ENCODE data around the gene PPP1R13B. TPM values are rescaled to one million over a fixed set of nuclear protein-coding genes. Genes with fewer than 3 reads are reported as not detected.
A peak's percentile ranks its signal among the peaks of the same experiment; 100 is the strongest.

PPP1R13B gene
- total and polyA plus RNA-seq, 7 donors, result 4.7 to 17.9 (median 13.3) TPM

- H3K36me3 ChIP-seq (ENCODE audit: insufficient read depth in 1 of 2, low read depth in 1 of 2), result no peaks in the 10 kb centered on the region
- no peaks in the 10 kb centered on the region for H3K27me3 ChIP-seq (ENCODE audit: insufficient read depth in 3 of 3, low read length in 2 of 3)
- DNase-seq (peak in 1 of 2 donors; percentile 10), ATAC-seq (no peak)
- H3K4me1 ChIP-seq, result no peaks in the 10 kb centered on the region
- intact Hi-C loops (cut with DNase I), result no loop called here
- no peaks in the 10 kb centered on the region for H3K9me3 ChIP-seq
- no peak overlapping the region for H3K4me3 ChIP-seq
- 66 to 77% (median 67%) methylated on average over 14 of the region's 14 CpGs for WGBS, 3 donors
- TF ChIP-seq, protein P1, sequence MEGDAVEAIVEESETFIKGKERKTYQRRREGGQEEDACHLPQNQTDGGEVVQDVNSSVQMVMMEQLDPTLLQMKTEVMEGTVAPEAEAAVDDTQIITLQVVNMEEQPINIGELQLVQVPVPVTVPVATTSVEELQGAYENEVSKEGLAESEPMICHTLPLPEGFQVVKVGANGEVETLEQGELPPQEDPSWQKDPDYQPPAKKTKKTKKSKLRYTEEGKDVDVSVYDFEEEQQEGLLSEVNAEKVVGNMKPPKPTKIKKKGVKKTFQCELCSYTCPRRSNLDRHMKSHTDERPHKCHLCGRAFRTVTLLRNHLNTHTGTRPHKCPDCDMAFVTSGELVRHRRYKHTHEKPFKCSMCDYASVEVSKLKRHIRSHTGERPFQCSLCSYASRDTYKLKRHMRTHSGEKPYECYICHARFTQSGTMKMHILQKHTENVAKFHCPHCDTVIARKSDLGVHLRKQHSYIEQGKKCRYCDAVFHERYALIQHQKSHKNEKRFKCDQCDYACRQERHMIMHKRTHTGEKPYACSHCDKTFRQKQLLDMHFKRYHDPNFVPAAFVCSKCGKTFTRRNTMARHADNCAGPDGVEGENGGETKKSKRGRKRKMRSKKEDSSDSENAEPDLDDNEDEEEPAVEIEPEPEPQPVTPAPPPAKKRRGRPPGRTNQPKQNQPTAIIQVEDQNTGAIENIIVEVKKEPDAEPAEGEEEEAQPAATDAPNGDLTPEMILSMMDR (IDR thresholded peaks at IDR 0.05), result no peak
- H3K27ac ChIP-seq, result no peak overlapping the region
Measured at GRCh38 chr14:103861413-103862392, 14.3 kb upstream of the PPP1R13B start.

GRCh38 chr14:103859416-103860202, 12.2 kb upstream of the PPP1R13B start:
- Histone ChIP-seq H3K4me3 (no peak overlapping the region), H3K27me3 (ENCODE audit: insufficient read depth in 3 of 3, low read length in 2 of 3) (no peaks in the 10 kb centered on the region), H3K27ac (no peak overlapping the region), H3K4me1 (no peaks in the 10 kb centered on the region), H3K9me3 (no peaks in the 10 kb centered on the region), H3K36me3 (ENCODE audit: insufficient read depth in 1 of 2, low read depth in 1 of 2) (no peaks in the 10 kb centered on the region)
- 52 to 68% (median 61%) methylated on average over 17 to 18 of the region's 18 CpGs for WGBS, 3 donors
- no peak for ATAC-seq
- intact Hi-C loops (cut with DNase I), result no loop called here
- TF ChIP-seq, protein P1 (IDR thresholded peaks at IDR 0.05), result no peak
- DNase-seq, result no peak

DNA sequence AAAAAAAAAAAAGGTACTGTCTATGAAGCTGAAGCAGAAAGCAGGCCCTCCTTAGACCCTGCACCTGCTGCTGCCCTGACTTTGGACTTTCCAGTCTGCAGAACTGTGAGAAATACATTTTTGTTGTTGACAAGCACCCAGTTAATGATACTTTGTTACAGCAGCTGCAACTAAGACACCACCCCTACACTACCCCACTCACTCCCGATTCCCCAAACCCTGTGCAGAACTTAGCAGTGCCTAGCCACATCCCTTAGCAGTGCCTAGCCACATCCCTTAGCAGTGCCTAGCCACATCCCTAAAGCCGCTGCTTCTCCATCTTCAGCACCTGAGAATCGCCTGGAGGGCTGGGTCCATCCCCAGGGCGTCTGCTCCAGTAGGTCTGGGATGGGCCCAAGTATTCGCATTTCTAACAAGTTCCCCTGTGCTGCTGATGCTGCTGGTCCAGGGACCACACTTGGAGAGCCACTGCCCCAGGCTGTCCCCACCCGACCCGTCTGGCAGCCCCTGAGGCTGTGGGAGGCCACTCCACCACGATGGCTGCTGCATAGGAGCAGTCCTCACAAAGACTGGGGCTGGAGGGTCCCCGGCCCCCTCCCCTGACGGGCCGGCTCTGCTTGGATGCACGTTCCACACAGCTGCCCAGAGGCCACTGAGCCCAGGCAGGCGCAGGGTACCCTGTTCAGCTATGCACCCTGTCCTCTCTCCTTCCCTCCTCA, 10.8 kb upstream of the PPP1R13B start:
- Histone ChIP-seq H3K9me3 (no peaks in the 10 kb centered on the region), H3K27me3 (ENCODE audit: insufficient read depth in 3 of 3, low read length in 2 of 3) (no peaks in the 10 kb centered on the region), H3K4me3 (no peak overlapping the region), H3K4me1 (no peaks in the 10 kb centered on the region), H3K36me3 (ENCODE audit: insufficient read depth in 1 of 2, low read depth in 1 of 2) (no peaks in the 10 kb centered on the region), H3K27ac (no peak overlapping the region)
- intact Hi-C loops (cut with DNase I), result no loop called here
- DNase-seq (no peak), ATAC-seq (no peak)
- 75 to 82% (median 77%) methylated on average over 11 to 13 of the region's 13 CpGs for WGBS, 3 donors
- TF ChIP-seq, protein P1 (IDR thresholded peaks at IDR 0.05), result no peak

DNA sequence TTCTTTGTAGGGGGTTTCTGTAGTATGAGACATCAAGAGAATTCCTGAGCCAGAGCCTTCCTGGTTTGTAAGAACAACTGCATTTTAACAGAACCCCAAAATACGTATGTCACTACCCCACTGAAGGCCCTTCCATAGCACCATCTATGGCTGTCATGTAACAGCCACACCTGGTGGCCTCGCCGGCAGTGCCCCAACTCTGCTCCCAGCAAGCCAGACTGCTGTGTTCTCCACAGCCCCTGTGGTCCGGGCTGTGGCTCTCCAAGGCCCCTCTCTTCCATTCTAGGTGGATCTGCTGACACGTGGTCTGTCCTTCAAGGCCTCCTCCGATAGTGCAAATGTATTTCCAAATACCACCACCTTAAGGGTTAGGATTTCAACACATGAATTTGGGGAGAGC, 9.9 kb upstream of the PPP1R13B start:
- WGBS, 3 donors, result 74 to 90% (median 77%) methylated on average over 6 of the region's 6 CpGs
- no peaks in the 10 kb centered on the region for H3K4me1 ChIP-seq

More for the DNA sequence above, 9.9 kb upstream of the PPP1R13B start:
- Histone ChIP-seq H3K36me3 (ENCODE audit: insufficient read depth in 1 of 2, low read depth in 1 of 2) (no peaks in the 10 kb centered on the region), H3K4me3 (no peak overlapping the region), H3K27ac (no peak overlapping the region), H3K9me3 (no peaks in the 10 kb centered on the region), H3K27me3 (ENCODE audit: insufficient read depth in 3 of 3, low read length in 2 of 3) (no peaks in the 10 kb centered on the region)
- ATAC-seq (no peak), DNase-seq (no peak)
- TF ChIP-seq, protein P1 (IDR thresholded peaks at IDR 0.05), result no peak
- intact Hi-C loops (cut with DNase I), result no loop called here
